SK-N-MC (cell line): ENCODE results near the gene LRRC8A.

ENCODE experiments used
- EZH2 ChIP-seq: fragments of 200-600 bp; sonication (generic); IDR thresholded peaks from one replicate; pipeline ENCODE4 v1.6.1; 2017; ENCODE audit warnings: antibody characterized with exemption
- FOXP2 ChIP-seq: optimal IDR thresholded peaks from 2 replicates; pipeline ENCODE3; 2011; ENCODE audit warnings: mild to moderate bottlenecking, moderate library complexity; ENCODE audit not compliant: insufficient read depth; ENCODE audit errors: extremely low read length, control extremely low read depth
- POLR2AphosphoS5 ChIP-seq: IDR thresholded peaks from 2 replicates; pipeline ENCODE4 v1.6.1; 2012; ENCODE audit warnings: mild to moderate bottlenecking, low read depth, low read length, borderline replicate concordance

GRCh38 chr9:128882677-128883603 lies 1.0 kb downstream of the LRRC8A start:
- no peak for TF ChIP-seq EZH2
- no peak for TF ChIP-seq POLR2AphosphoS5
- TF ChIP-seq FOXP2 = no peak
